B cell (primary cell): Measurements from ENCODE around the gene KANK3. TPM values are rescaled to one million over a fixed set of nuclear protein-coding genes. Genes with fewer than 3 reads are reported as not detected.

ENCODE experiments used
- ATAC-seq: fragments of 200-7000 bp; cut with Tn5 transposase; one replicate; pipeline ENCODE4 v1.10.0; 2021; ENCODE audit warnings: low read depth, mild to moderate bottlenecking, moderate number of reproducible peaks, moderate library complexity
- CTCF ChIA-PET: fragments of 350-600 bp; sonication (Branson Sonifier 250); formaldehyde crosslinking; loops from one replicate; lab custom pipeline; 2021; ENCODE audit warnings: antibody characterized with exemption, inconsistent platforms; lab: Charles Lee
- POLR2A ChIA-PET: fragments of 350-600 bp; sonication (Branson Sonifier 250); formaldehyde crosslinking; loops from one replicate; lab custom pipeline; 2021; ENCODE audit warnings: antibody characterized with exemption; lab: Charles Lee
- DNase-seq: peaks from one replicate; pipeline ENCODE4 v3.0.0; 2013
- H2AFZ ChIP-seq: 2 replicates; pipeline ENCODE4 v1.6.1; 2012; ENCODE audit warnings: mild to moderate bottlenecking, low read depth, low read length; ENCODE audit not compliant: insufficient read depth, poor library complexity, severe bottlenecking
- H3K27ac ChIP-seq, 2 donors: 1 replicate in 1 of 2; 2 replicates in 1 of 2; pipeline ENCODE4 v1.5.1; 2012 to 2013; ENCODE audit warnings: low read length in 2 of 2, mild to moderate bottlenecking in 2 of 2, moderate library complexity in 1 of 2
- H3K27me3 ChIP-seq, 4 experiments: fragments of 200-600 bp in 1 of 4; sonication (generic) in 1 of 4; replicated peaks in 1 of 4; 1 replicate in 2 of 4; 2 replicates in 2 of 4; pipeline versions ENCODE4 v1.6.1 to v1.7.0; 2013 to 2016; ENCODE audit warnings: low read length in 3 of 4, mild to moderate bottlenecking in 2 of 4, mixed read lengths in 1 of 4, moderate library complexity in 1 of 4; ENCODE audit not compliant: insufficient read depth in 4 of 4, control insufficient read depth in 3 of 4; ENCODE audit errors: control extremely low read depth in 1 of 4
- H3K36me3 ChIP-seq, 2 experiments: replicated peaks in 1 of 2; 1 replicate in 1 of 2; 2 replicates in 1 of 2; pipeline versions ENCODE4 v1.6.1 to v1.7.1; 2013; ENCODE audit warnings: low read length in 1 of 2; ENCODE audit not compliant: insufficient read depth in 2 of 2, control insufficient read depth in 1 of 2; ENCODE audit errors: control extremely low read depth in 1 of 2, extremely low read depth in 1 of 2
- H3K4me1 ChIP-seq, 2 donors: fragments of 200-600 bp in 1 of 2; sonication (generic) in 1 of 2; 1 replicate in 1 of 2; 2 replicates in 1 of 2; pipeline versions ENCODE4 v1.5.1 to v1.6.1; 2013 to 2017; ENCODE audit warnings: low read length in 2 of 2; ENCODE audit not compliant: control insufficient read depth in 2 of 2, insufficient read depth in 2 of 2
- H3K4me2 ChIP-seq: replicated peaks from 2 replicates; pipeline ENCODE3; 2012; ENCODE audit warnings: mild to moderate bottlenecking, low read depth, low read length; ENCODE audit not compliant: poor library complexity, severe bottlenecking
- H3K4me3 ChIP-seq, 5 experiments: fragments of 200-600 bp in 1 of 5; sonication (generic) in 1 of 5; 1 replicate in 3 of 5; 2 replicates in 2 of 5; pipeline versions ENCODE4 v1.5.1 to v1.7.0; 2011 to 2016; ENCODE audit warnings: low read length in 4 of 5, mild to moderate bottlenecking in 4 of 5, low read depth in 2 of 5, control low read depth in 1 of 5, moderate library complexity in 1 of 5; ENCODE audit not compliant: insufficient read depth in 1 of 5; ENCODE audit errors: control extremely low read depth in 1 of 5, extremely low read depth in 1 of 5
- H3K79me2 ChIP-seq: fragments of 200-600 bp; sonication (generic); one replicate; pipeline ENCODE4 v1.6.0; 2016; ENCODE audit warnings: low read length; ENCODE audit not compliant: control insufficient read depth, insufficient read depth
- H3K9ac ChIP-seq: fragments of 200-600 bp; sonication (generic); 2 replicates; pipeline ENCODE4 v1.6.1; 2017; ENCODE audit warnings: mild to moderate bottlenecking, low read length, moderate library complexity
- H3K9me3 ChIP-seq, 3 donors: one replicate each; pipeline versions ENCODE4 v1.6.1 to v1.7.1; 2013; ENCODE audit warnings: low read length in 2 of 3; ENCODE audit not compliant: control insufficient read depth in 2 of 3, insufficient read depth in 1 of 3; ENCODE audit errors: control extremely low read depth in 1 of 3
- H4K20me1 ChIP-seq: 2 replicates; pipeline ENCODE4 v1.6.0; 2012; ENCODE audit warnings: mild to moderate bottlenecking, low read length; ENCODE audit not compliant: insufficient read depth, control insufficient read depth, poor library complexity, severe bottlenecking
- H3K27ac Mint-ChIP-seq: one replicate; pipeline ENCODE4 v1.8.0; 2021; ENCODE audit warnings: mixed read lengths
- H3K27me3 Mint-ChIP-seq: one replicate; pipeline ENCODE4 v1.8.0; 2021; ENCODE audit warnings: mixed read lengths
- H3K4me1 Mint-ChIP-seq: one replicate; pipeline ENCODE4 v1.8.0; 2021; ENCODE audit warnings: mixed read lengths
- H3K4me3 Mint-ChIP-seq: one replicate; pipeline ENCODE4 v1.8.0; 2021; ENCODE audit warnings: mixed read lengths
- H3K9me3 Mint-ChIP-seq: one replicate; pipeline ENCODE4 v1.8.0; 2022; ENCODE audit warnings: mixed read lengths; ENCODE audit not compliant: insufficient read depth
- CTCF ChIP-seq: fragments of 200-600 bp; IDR thresholded peaks from one replicate; pipeline ENCODE4 v1.8.0; 2022; ENCODE audit warnings: antibody characterized with exemption, mild to moderate bottlenecking
- EZH2 ChIP-seq: IDR thresholded peaks from 2 replicates; pipeline ENCODE4 v1.6.1; 2012; ENCODE audit warnings: borderline replicate concordance, low read depth, mild to moderate bottlenecking, moderate library complexity, low read length; ENCODE audit not compliant: insufficient read depth, poor library complexity, severe bottlenecking
- WGBS: methylation state at CpG from one replicate; pipeline ENCODE4 v1.1.5; 2013; ENCODE audit warnings: missing lambda C conversion rate; ENCODE audit not compliant: insufficient coverage; 5-methylcytosine and 5-hydroxymethylcytosine counted together
- intact Hi-C: fragments of 100-400 bp; cut with micrococcal nuclease; formaldehyde crosslinking; loops from one replicate; pipeline ENCODE4 v1.10.0; 2022
- polyA plus RNA-seq: library from polyadenylated mRNA; depleted of rRNA; stranded (reverse); fragments of >200 nt; gene quantifications from 2 replicates; pipeline ENCODE4 v1.2.3, GENCODE V29; 2012
- total RNA-seq, 2 donors: library from RNA; stranded (reverse); fragments of 120-200 nt in 1 of 2; gene quantifications; 1 replicate in 1 of 2; 2 replicates in 1 of 2; pipeline versions ENCODE4 v1.2.3 to v1.2.4, GENCODE V29; 2013 to 2022

Gene KANK3
- total and polyA plus RNA-seq, 2 donors (not counting 1 experiment from before 2014, with no cell fraction given) = 0.27 to 0.34 TPM

DNA sequence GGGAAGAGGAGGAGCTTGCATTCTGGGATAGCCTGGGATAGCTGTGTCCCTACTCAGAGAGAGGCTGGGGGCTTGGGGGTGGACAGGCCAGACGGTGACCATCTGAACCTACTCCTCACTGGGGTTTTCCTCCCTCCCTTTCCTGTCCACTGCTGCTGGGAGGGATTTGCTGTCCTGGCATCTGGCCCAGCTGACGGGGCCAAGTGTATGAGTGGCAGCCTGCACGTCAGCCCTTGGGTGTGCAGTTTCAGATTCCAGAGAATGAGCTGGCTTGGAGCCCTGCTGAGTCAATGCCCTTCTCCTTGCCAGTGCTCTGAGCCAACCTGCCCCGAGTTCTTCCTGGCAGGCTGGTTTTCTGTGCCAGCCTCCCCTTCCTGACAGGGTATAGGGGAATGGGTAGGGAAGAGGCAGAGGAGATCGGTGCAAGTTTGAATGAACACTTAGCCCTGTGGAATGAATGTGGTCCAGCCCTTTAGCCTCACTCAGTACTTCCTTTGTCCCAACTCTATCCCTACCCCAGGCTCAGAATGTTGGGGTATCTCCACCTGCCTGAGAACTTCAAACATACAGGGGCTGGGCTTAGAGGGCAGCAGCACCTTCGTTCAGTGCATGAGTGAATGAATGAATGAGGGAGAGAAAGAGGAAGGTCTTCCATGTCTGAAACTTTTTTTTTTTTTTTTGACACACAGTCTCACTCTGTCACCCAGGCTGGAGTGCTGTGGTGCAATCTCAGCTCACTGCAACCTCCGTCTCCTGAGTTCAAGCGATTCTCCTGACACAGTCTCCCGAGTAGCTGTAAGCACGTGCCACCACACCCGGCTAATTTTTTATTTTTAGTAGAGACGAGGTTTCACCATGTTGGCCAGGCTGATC, 19.1 kb upstream of the KANK3 start:
- no peak overlapping the region for H3K4me3 Mint-ChIP-seq
- Histone ChIP-seq H3K27ac (no peak overlapping the region), H3K9me3 (peaks cover 0 to 3% (median 0%) of the 10 kb centered on the region in 3 donors), H3K27me3 (peaks cover 0 to 42% (median 9%) of the 10 kb centered on the region in 4 experiments), H3K4me3 (no peak overlapping the region), H3K36me3 (no peaks in the 10 kb centered on the region), H2AFZ (no peak overlapping the region), H3K4me1 (peaks cover 15 to 16% of the 10 kb centered on the region in 2 donors), H3K4me2 (no peak overlapping the region), H4K20me1 (no peaks in the 10 kb centered on the region), H3K79me2 (no peaks in the 10 kb centered on the region), H3K9ac (no peak overlapping the region)
- DNase-seq (no peak), ATAC-seq (no peak)
- CTCF ChIA-PET = interaction anchor here (1.0 kb wide), 1 partner anchor 217 kb away, joined by 3 read pairs; no protein-coding TSS in a partner anchor
- 45% methylated on average over 6 of the region's 12 CpGs for WGBS
- no peaks in the 10 kb centered on the region for H3K9me3 Mint-ChIP-seq
- POLR2A ChIA-PET = no interaction called here
- H3K27me3 Mint-ChIP-seq = peaks cover 36% of the 10 kb centered on the region
- TF ChIP-seq CTCF = no peak
- no peak for TF ChIP-seq EZH2
- peaks cover 10% of the 10 kb centered on the region for H3K4me1 Mint-ChIP-seq
- intact Hi-C loops = no loop called here
- H3K27ac Mint-ChIP-seq = no peak overlapping the region

- Mint-ChIP-seq H3K27ac (no peak overlapping the region), H3K4me3 (no peak overlapping the region), H3K4me1 (peaks cover 10% of the 10 kb centered on the region), H3K27me3 (peaks cover 30% of the 10 kb centered on the region), H3K9me3 (peaks cover 3% of the 10 kb centered on the region)
- Histone ChIP-seq H3K27ac (no peak overlapping the region), H3K36me3 (no peaks in the 10 kb centered on the region), H3K27me3 (peaks cover 0 to 28% (median 9%) of the 10 kb centered on the region in 4 experiments), H3K4me2 (no peak overlapping the region), H3K9ac (no peak overlapping the region), H3K79me2 (no peaks in the 10 kb centered on the region), H3K4me1 (peaks cover 15 to 16% of the 10 kb centered on the region in 2 donors), H3K9me3 (peaks cover 0 to 5% (median 0%) of the 10 kb centered on the region in 3 donors), H2AFZ (no peak overlapping the region), H3K4me3 (no peak overlapping the region), H4K20me1 (no peaks in the 10 kb centered on the region)
- ChIA-PET CTCF (interaction anchor here (1.1 kb wide), 1 partner anchor 187 kb away, joined by 3 read pairs; no protein-coding TSS in a partner anchor), POLR2A (interaction anchor here (0.6 kb wide), 1 partner anchor 9 kb away, joined by 5 read pairs; no protein-coding TSS in a partner anchor)
- TF ChIP-seq EZH2 = no peak
- no peak for TF ChIP-seq CTCF
- intact Hi-C loops = no loop called here
- DNase-seq (no peak), ATAC-seq (no peak)
- WGBS = 93% methylated on average over 6 of the region's 8 CpGs
Measured at GRCh38 chr19:8360196-8360595, 17.1 kb upstream of the KANK3 start.
